H4 (cell line): Measurements from ENCODE around the gene ZNF32. TPM values are rescaled to one million over a fixed set of nuclear protein-coding genes. Genes with fewer than 3 reads are reported as not detected.
A peak's percentile ranks its signal among the peaks of the same experiment; 100 is the strongest.

ENCODE experiments used
- DNase-seq: peaks from one replicate; pipeline ENCODE4 v3.0.0-alpha.2; 2015; ENCODE audit warnings: low spot score
- total RNA-seq: library from RNA; depleted of rRNA; stranded (reverse); fragments of >200 nt; shearing (Covaris generic); gene quantifications from 2 replicates; pipeline ENCODE4 v1.2.3, GENCODE V29; 2014; rRNA removed

The ZNF32 gene
- total RNA-seq = 64.5 and 72.1 TPM in 2 replicates

GRCh38 chr10:43648398-43649184 lies at the start of gene ZNF32:
TSS of gene ZNF32 (minus strand) at chr10:43648881. CDS start at chr10:43646133, 2,748 bp downstream.
- peak; percentile 48 for DNase-seq

- no peak for DNase-seq
Measured at GRCh38 chr10:43698156-43698555, 49.5 kb upstream of the ZNF32 start.

- no peak for DNase-seq
Measured at GRCh38 chr10:43696909-43697483, 48.3 kb upstream of the ZNF32 start.

GRCh38 chr10:43695730-43696129 lies 47.0 kb upstream of the ZNF32 start:
- DNase-seq = no peak

GRCh38 chr10:43695321-43695720 lies 46.6 kb upstream of the ZNF32 start:
- no peak for DNase-seq

- DNase-seq = no peak
Measured at GRCh38 chr10:43694526-43694925, 45.8 kb upstream of the ZNF32 start.

- no peak for DNase-seq
Measured at GRCh38 chr10:43693602-43694001, 44.9 kb upstream of the ZNF32 start.

GRCh38 chr10:43692051-43692825 lies 43.6 kb upstream of the ZNF32 start:
- DNase-seq = peak; percentile 30

- DNase-seq = peak; percentile 42
Measured at GRCh38 chr10:43691485-43691884, 42.8 kb upstream of the ZNF32 start.

- DNase-seq = peak; percentile 21
Measured at GRCh38 chr10:43689955-43690771, 41.5 kb upstream of the ZNF32 start.

GRCh38 chr10:43689618-43689954 lies 40.9 kb upstream of the ZNF32 start:
- DNase-seq = no peak

GRCh38 chr10:43689007-43689491 lies 40.4 kb upstream of the ZNF32 start:
- no peak for DNase-seq

- no peak for DNase-seq
Measured at GRCh38 chr10:43688348-43688892, 39.7 kb upstream of the ZNF32 start.

- DNase-seq = no peak
Measured at GRCh38 chr10:43687373-43687772, 38.7 kb upstream of the ZNF32 start.

GRCh38 chr10:43686414-43686813 lies 37.7 kb upstream of the ZNF32 start:
- DNase-seq = no peak

GRCh38 chr10:43685744-43686143 lies 37.1 kb upstream of the ZNF32 start:
- DNase-seq = no peak

- no peak for DNase-seq
Measured at GRCh38 chr10:43684292-43684559, 35.5 kb upstream of the ZNF32 start.

- DNase-seq = no peak
Measured at GRCh38 chr10:43683451-43684291, 35.0 kb upstream of the ZNF32 start.

- DNase-seq = no peak
Measured at GRCh38 chr10:43682956-43683355, 34.3 kb upstream of the ZNF32 start.

GRCh38 chr10:43681721-43682120 lies 33.0 kb upstream of the ZNF32 start:
- no peak for DNase-seq

- DNase-seq = no peak
Measured at GRCh38 chr10:43681220-43681619, 32.5 kb upstream of the ZNF32 start.
